Myocyte (in vitro differentiated cells): ENCODE data around the gene KRTAP5-5. TPM values are rescaled to one million over a fixed set of nuclear protein-coding genes. Genes with fewer than 3 reads are reported as not detected.
"Not testable (repeated sequence)": the region's sequence is repeated elsewhere in the genome, so short reads cannot be mapped to it uniquely, and the experiment has no call there.

Source experiments
- DNase-seq: peaks from one replicate; pipeline ENCODE4 v3.0.0-alpha.2; 2012; ENCODE audit warnings: low read depth
- polyA plus RNA-seq: library from polyadenylated mRNA; unstranded; fragments of >200 nt; gene quantifications from one replicate; pipeline ENCODE4 v1.2.1, GENCODE V29; 2012; ENCODE audit warnings: missing spikeins
- total RNA-seq: library from RNA; depleted of rRNA; stranded (reverse); fragments of >200 nt; gene quantifications from 2 replicates; pipeline ENCODE4 v1.2.3, GENCODE V29; 2014

Gene KRTAP5-5
- total RNA-seq: not detected in 2 replicates
- polyA plus RNA-seq: not detected

DNA sequence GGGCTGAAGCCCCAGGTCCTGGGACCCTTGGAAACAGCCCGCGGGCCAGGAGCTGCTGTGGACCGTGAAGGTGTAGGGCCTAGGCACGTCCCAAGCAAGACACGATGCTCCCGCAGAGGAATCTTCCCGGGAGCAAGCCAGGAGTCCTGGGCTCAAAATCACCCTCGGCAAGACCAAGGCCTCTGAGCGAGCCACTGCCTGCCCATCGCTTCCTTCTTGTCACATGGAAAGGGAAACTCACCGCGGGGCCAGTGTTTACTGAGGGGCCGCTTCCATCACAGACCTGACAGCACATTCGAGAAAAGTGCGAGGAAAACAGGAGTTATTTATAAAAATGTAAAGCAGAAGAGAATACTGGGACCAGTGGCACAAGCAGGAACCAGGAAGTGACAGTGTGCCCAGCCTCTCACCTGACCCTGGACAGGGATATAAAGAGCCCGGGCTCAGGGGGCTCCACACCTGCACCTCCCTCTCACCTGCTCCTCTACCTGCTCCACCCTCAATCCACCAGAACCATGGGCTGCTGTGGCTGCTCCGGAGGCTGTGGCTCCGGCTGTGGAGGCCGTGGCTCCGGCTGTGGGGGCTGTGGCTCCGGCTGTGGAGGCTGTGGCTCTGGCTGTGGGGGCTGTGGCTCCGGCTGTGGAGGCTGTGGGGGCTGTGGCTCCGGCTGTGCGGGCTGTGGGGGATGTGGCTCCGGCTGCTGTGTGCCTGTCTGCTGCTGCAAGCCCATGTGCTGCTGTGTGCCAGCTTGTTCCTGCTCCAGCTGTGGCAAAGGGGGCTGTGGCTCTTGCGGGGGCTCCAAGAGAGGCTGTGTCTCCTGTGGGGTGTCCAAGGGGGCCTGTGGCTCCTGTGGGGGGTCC is at the start of gene KRTAP5-5:
Gene KRTAP5-5, plus strand, starts transcription at position 450 of the 860 bp plus-strand sequence. Its CDS starts 66 bp downstream, at position 516.
- no peak for DNase-seq

- no peak for DNase-seq
Observed at GRCh38 chr11:1581976-1582375, 47.6 kb upstream of the KRTAP5-5 start.

GRCh38 chr11:1582909-1583308 is 46.7 kb upstream of the KRTAP5-5 start:
- not testable (repeated sequence) for DNase-seq

DNA sequence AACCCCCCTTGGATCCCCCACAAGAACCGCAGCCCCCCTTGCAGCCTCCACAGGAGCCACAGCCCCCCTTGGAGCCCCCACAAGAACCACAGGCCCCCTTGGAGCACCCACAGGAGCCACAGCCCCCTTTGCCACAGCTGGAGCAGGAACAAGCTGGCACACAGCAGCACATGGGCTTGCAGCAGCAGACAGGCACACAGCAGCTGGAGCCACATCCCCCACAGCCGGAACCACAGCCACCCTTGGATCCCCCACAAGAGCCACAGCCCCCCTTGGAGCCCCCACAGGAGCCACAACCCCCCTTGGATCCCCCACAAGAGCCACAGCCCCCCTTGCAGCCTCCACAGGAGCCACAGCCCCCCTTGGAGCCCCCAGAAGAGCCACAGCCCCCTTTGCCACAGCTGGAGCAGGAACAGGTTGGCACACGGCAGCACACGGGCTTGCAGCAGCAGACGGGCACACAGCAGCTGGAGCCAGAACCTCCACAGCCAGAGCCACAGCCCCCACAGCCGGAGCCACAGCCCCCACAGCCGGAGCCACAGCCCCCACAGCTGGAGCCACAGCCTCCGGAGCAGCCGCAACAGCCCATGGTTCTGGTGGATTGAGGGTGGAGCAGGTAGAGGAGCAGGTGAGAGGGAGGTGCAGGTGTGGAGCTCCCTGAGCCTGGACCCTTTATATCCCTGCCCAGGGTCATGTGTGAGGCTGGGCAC is 44.8 kb upstream of the KRTAP5-5 start, which contains the start of gene KRTAP5-1:
Gene KRTAP5-1, minus strand, starts transcription at position 623 of the 710 bp plus-strand sequence. Its CDS starts 34 bp downstream, at position 589.
- DNase-seq: not testable (repeated sequence)

- DNase-seq: peak; percentile 19
Observed at GRCh38 chr11:1586699-1587098, 42.9 kb upstream of the KRTAP5-5 start.

GRCh38 chr11:1589191-1589963 is 40.2 kb upstream of the KRTAP5-5 start:
- peak; percentile 44 for DNase-seq

DNA sequence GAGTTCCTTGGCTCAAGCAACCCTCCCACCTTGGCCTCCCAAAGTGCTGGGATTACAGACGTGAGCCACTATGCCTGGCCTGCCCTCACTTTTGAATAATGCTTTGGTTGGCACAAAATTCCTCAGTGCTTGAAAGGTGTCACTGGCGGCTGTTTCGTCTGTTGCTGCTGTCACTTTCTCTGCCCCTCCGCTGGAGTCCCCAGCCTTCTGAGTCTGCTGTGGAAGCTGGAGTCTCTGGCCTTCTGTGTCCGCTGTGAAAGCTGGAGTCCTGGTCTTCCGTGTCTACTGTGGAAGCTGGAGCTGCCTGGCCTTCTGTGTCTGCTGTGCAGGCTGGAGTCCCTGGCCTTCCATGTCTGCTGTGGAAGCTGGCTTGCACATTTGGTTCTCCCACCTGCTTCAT is 39.6 kb upstream of the KRTAP5-5 start:
- DNase-seq: no peak

DNA sequence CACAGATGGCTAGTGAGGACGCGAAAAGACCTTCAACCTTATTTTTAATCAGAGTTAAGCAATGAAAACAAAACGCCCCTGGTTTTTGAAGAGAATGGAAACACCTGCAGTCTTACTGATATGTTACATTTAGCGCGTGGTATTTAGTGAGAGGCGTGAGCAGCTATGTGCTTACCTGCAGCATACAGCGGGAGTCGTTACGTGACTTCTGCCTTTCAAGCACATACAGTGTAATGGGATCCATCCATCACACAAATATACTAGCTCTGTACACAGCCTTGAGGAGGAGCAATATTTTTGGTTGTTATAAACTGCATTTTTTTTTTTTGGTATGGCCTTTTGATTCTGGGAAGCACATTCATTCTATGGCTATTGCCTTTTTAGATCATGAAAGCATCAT is 36.9 kb upstream of the KRTAP5-5 start:
- no peak for DNase-seq

DNA sequence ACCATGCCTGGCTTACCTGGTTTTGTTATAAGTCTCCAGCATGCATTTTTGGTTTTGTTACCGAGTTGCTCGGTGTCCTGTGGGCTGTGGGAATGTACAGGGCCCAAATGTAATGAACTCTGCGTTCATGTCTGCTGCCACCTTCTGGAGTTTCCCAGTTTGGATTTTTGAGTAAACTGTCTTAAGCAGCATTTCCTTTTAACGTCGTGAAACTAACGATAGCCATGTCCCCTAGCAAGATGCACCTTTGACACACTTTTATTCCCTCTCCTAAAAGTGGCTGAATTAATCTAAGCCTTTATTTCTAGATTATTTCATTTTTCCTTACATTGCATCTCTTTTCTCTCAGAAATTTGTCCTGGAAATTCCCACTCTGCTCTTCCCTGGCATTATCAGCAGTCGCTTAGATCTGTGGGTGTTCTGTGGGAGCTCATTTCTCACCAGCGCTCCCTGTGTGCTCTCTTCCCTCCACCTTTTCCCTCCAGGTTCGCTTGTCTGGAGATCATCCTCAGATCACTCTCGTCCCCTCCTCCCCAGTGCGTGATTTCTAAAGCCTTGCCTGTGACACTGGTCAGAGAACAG is 33.5 kb upstream of the KRTAP5-5 start:
- not testable (repeated sequence) for DNase-seq

DNA sequence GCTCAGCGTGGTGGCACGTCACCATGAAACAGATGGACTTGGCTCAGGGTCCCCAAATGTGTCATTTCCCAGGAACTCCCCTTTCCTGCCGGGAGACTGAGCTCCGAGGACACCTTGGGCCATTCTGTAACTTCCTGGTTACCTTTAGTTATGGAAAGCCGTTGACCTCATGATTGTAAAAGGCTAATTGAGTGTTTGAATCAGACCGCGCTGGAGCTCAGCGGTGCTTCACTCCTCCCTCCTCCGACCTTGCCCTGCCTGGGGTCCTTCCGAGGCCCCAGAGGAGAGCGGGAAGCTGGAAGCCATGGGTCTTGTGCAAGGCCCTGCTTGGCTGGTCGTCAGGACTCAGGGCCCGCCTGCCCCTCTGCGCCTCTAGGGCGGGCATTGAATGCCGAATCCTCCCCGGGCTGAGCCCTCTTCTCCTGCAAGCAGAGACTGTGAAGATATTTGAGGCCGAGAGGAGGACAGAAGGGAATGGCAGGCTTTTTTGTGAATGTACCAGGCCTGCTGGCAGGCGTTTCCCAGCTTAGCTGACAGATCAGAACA is 32.9 kb upstream of the KRTAP5-5 start:
- DNase-seq: not testable (repeated sequence)

- no peak for DNase-seq
Observed at GRCh38 chr11:1597331-1597993, 32.1 kb upstream of the KRTAP5-5 start.

DNA sequence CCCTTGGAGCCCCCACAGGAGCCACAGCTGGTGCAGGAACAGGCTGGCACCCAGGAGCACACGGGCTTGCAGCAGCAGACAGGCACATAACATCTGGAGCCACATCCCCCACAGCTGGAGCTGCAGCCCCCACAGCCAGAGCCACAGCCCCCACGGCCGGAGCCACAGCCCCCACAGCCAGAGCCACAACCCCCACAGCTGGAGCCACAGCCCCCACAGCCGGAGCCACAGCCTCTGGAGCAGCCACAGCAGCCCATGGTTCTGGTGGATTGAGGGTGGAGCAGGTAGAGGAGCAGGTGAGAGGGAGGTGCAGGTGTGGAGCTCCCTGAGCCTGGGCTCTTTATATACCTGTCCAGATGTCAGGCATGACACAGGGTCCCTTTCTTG is 31.6 kb upstream of the KRTAP5-5 start, which contains the start of gene KRTAP5-2:
Gene KRTAP5-2, minus strand, starts transcription at position 301 of the 387 bp plus-strand sequence. Its CDS starts 44 bp downstream, at position 257.
- no peak for DNase-seq

DNA sequence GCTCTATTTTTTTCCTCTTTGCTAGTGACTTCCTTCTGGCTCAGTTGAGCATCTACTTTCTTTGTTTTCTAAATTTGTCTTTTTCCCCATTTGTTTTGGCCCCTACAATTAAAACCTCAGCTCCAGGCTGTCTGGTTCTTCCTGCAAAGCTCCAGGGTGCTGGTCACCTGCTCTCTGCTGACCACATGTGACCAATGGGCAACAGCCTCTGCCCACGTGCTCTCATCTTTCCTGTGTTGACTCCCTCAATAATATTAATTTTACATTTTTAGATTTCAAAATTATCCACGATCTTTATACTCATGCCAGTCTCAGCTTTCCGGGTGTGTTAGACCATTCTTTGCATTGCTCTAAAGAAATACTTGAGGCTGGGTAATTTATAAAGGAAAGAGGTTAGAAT is 31.2 kb upstream of the KRTAP5-5 start:
- not testable (repeated sequence) for DNase-seq

DNA sequence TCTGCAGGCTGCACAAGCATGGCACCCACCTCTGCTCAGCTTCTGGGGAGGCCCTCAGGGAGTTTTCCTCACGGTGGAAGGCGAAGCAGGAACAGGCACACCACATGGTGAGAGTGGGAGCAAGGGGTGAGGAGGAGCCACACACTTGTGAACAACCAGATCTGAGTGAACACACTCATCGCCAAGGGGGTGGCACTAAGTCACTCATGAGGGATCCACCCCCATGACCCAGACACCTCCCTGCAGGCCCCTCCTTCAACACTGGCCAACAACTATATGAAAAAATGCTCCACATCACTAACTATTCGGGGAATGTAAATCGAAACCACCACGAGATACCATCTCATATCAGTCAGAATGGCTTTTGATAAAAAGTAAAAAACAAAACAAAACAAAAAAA is 30.8 kb upstream of the KRTAP5-5 start:
- DNase-seq: no peak

- DNase-seq: no peak
Observed at GRCh38 chr11:1600626-1601025, 28.9 kb upstream of the KRTAP5-5 start.

GRCh38 chr11:1601663-1602062 is 27.9 kb upstream of the KRTAP5-5 start:
- DNase-seq: not testable (repeated sequence)

- no peak for DNase-seq
Observed at GRCh38 chr11:1603629-1604028, 25.9 kb upstream of the KRTAP5-5 start.

DNA sequence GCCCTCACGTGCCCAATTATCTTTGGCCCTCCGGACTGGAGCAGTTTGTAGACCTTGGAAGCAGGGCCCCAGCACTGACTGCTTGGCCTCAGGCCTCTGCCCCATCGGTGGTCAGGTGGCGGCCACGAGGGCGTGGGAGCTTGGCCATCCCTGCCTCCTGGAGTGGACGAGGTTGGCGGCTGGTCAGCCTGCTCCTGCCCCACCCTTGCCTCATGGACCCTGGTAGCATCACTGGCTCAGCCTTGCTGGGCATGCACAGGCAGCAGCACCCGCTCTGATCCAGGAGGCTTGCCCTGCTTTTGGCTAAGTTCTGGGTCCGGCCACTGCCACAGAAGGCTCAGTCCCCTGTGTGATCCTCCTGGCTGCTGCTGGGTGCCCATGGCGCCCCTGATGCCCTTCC is 25.4 kb upstream of the KRTAP5-5 start:
- DNase-seq: no peak

DNA sequence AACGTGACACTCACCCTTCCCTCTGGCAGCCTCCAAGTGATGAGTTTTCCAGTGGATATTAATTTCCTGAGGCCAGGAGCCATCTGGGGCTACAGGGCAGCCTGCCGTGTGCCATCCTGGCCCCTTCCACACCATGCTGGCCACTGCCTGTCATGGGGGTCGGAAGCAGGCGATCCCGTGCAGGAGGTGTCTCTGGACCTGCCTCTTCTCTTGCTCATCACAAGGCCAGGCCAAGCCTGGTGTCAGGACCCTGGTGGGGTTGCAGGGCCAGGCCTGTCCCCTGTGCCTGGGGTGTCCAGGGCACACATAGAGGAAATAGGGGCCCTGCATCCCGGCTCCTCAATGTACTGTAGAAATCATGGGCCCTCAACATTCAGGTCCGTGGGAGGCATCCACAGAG is 24.9 kb upstream of the KRTAP5-5 start:
- no peak for DNase-seq

DNA sequence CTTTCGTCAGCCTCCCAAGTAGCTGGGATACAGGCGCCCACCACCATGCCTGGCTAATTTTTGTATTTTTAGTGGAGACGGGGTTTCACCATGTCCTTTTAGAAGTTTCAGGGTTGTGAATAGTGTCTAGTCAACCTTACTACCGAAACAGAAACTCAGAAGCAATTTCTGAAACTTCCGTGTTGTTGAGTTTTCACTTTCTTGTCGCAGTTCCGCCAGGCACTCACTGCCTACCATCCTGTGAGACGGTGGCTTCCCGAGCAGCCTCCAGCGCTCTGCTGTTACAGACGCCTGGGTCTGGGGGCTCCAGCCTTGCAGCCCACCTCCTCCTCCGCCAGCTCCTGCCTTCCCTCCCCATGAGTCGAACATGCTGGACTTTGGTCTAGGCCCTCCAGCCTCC is 23.7 kb upstream of the KRTAP5-5 start:
- DNase-seq: not testable (repeated sequence)
